Embryonic facial prominence (tissue), 1 donor: ENCODE results near the gene HNRNPH2.

Source experiments
- DNase-seq: peaks from one replicate; pipeline ENCODE4 v3.0.0-alpha.2; 2016; ENCODE audit errors: extremely low spot score

The HNRNPH2 gene

GRCh38 chrX:101395789-101396188, 12.2 kb upstream of the HNRNPH2 start:
- no peak for DNase-seq

- no peak for DNase-seq
Observed at GRCh38 chrX:101397779-101398178, 10.2 kb upstream of the HNRNPH2 start.

GRCh38 chrX:101398694-101399093, 9.3 kb upstream of the HNRNPH2 start:
- DNase-seq, result no peak

GRCh38 chrX:101399825-101400224, 8.2 kb upstream of the HNRNPH2 start:
- DNase-seq, result no peak

GRCh38 chrX:101407167-101407747, 765 bp upstream of the HNRNPH2 start:
- DNase-seq, result no peak

GRCh38 chrX:101408532-101408841, 465 bp downstream of the HNRNPH2 start:
- DNase-seq, result no peak

DNA sequence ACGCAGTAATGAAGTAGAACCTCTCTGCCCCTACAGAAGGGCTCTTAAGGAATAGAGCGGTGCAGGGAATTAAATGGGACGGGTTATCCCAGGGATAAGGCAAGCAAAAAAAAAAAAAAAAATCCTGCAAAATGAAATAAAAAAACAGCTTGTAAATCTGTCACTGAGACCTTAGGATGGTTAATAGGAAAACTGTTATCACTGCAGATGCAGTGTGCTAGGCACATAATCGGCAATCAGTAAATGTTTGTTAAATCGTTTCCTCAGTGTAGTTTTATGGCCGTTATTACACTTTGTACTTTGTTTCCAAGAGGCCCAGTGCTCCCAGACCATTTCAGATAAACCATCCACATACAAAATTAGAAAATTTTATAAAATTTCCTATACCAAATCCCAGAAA, 1.0 kb downstream of the HNRNPH2 start:
- no peak for DNase-seq

DNA sequence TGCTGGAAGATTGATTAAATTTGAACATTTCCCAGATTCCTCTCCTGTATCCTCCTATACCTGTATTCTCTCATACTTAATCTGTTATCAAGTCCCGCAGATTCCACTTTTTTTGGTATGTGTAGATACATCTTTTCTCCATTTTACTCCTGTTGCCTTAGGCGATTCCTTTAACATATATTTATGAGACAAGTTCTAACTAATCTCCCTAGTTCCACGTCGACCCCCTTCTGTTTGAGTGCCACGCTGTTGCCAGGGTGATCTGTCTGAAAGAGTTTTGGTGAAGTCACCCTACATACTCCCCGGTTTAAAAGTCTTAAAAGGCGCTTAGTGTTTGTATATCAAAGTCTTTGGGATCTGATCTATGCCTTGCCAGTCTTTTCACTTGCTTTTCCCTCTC, 2.4 kb downstream of the HNRNPH2 start:
- no peak for DNase-seq

GRCh38 chrX:101411984-101412383, 4.0 kb downstream of the HNRNPH2 start:
- DNase-seq, result no peak

GRCh38 chrX:101415180-101416145, 7.4 kb downstream of the HNRNPH2 start:
- peak; percentile 22 for DNase-seq

DNA sequence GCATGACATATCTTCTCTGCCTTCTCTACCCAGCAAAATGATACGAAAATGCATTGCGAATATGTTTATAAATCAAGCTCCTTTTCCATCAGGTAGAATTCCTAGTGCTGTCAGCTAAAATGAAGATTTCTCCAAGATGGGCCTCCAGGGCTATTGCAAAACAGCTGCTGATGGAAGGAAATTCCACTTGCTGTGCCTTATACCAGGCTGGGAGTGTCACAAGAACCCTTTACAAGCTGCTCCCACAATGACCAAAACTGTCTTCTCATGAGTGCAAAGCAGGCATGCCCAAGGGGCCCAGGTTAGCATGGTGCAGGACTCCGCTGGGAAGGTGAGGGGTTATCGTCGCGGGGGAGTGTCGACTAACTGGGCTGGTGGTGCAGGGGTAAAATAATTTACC, 8.7 kb downstream of the HNRNPH2 start:
- no peak for DNase-seq

- DNase-seq, result no peak
Observed at GRCh38 chrX:101417190-101417589, 9.2 kb downstream of the HNRNPH2 start.

DNA sequence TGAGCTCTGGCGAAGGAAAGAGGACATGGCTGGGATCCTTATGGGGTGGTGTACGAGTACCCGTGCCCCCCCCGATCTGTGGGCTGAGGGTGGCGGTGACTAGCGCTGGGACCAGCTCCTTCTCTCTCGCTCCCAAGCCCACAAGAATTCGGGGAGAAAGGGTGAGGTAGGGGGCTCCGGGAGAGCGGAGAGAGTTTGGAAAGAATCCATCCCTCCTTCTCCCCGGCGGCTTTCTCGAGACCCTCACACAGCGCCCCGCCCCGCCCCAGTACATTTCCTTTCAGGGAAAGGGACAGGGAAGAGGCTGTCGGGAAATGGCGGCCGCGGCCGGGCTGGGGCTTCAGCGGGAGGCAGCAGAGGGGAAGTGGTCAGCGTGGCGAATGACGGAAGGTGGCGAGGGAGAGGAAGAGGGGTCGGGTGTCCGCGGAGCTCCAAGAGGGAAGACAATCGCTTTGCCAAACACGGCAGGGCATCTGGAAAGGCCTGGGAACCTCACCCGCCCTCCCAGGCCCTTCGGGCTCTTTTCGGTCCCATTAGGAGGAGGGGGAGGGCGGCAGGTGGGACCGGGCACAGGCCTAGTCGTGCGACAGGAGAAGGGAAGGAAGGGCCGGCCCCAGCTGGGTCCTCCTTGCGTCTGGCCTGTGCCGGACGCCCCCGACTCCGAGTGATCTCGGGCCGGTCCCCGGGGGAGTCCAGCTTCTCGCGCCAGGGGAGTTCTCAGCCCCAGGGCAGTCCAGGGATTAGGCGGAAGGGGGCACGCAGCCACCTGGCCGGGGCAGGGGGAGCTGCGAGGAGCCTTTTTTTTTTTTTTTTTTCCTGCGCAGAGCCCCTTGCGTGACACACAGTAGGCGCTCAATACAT, 10.2 kb downstream of the HNRNPH2 start:
- DNase-seq, result no peak

DNA sequence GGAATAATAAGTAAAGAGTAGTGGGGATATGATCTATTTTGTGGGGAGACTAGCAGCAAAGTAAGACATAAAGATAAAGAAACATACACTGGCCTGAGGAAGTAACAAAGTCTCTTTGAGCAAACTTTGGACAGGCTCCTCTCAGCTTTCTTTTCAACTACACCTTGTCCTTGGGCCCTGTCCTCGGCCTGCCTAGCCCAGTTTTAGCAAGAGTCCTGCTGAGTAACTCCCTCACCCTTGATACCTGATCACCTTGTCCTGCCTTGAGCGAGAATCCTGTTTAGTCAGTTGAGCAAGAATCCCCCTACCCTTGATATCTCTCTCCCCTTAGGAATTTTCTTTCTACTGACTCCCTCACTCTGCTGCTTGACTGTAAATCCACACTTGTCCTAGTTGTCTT, 11.5 kb downstream of the HNRNPH2 start:
- DNase-seq, result no peak

DNA sequence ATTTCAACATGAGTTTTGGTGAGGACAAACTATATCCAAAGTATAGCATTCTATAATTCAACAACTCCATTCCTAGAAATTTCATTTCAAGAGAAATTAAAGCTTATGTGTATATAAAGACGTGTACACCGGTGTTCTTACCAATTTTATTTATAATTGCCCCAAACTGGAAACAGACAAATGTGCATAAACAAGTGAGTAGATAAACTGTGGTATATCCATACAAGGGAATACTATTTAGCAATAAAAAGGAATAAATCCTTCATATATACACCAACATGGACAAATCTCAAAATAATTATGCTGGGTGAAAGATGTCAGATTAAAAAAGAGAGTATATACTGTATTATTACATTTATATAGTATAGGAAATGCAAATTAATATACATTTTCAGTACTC, 19.9 kb downstream of the HNRNPH2 start:
- DNase-seq, result no peak

DNA sequence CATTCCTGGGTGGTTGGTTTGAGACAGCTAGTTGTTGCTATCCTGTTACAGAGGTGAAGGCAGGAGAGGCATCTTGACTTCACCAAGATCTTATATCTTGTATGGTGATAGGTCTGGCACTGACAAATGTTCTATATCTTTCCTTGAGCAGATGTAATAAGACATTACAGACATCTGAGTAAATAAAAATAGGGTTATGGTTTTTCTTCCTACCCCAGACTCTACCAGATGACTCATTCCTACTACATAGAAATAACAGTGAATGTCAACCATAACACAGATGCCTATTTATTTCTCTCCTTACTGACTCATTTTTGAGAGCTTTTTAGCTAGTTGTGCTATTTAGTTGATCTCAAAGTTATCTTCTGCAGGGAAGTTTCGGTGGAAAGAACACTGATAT, 21.9 kb downstream of the HNRNPH2 start:
- no peak for DNase-seq

GRCh38 chrX:101430457-101431078, 22.5 kb downstream of the HNRNPH2 start:
- DNase-seq, result no peak

GRCh38 chrX:101442085-101442484, 34.1 kb downstream of the HNRNPH2 start:
- DNase-seq, result no peak

DNA sequence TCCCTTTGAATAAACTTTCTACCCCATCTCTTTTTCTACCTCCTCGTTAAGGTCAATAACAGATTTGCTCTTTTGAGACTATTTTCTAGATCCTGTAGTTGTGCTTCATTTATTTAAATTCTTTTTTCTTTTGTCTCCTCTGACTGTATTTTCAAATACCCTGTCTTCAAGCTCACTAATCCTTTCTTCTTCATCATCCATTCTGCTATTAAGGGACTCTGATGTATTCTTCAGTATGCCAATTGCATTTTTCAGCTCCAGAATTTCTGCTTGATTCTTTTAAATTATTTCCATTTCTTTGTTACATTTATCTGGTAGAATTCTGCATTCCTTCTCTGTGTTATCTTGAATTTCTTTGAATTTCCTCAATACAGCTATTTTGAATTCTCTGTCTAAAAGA, 41.3 kb downstream of the HNRNPH2 start:
- no peak for DNase-seq

DNA sequence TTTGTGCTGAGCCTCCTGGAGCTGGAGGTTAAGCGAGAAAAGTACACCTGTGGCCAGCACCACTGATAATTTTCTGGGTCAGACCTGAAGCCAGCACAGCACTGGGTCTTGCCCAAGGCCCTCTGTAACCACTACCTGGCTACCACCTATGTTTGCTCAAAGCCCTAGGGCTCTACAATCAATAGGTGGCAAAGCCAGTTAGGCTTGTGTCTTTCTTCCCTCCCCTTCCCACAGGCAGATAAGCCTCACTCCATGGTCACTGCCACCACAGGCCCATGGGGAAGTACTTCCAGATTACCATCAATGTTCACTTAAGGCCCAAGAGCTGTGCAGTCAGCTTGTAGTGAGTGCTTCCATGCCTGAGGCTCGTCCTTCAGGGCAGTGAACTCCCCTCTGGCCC, 42.1 kb downstream of the HNRNPH2 start:
- DNase-seq, result no peak

DNA sequence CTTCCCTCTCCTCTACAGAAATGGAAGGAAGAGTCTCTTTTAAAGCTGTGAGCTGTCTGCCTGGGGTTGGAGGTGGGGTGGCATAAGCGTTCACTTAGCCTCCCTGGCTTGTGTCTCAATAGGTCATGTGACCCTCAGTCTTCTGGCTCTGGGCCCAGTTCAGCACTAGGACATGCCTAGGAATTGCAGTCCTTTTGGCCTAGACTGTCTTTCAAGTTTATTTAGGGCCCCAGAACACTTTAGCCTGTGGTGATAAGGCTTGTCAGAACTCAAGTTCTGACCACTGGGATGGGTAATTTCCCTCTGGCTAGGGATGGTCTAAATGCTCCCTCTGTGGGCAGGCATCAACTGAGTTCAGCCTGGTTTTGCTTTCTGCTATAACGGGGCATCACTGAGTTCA, 42.9 kb downstream of the HNRNPH2 start:
- no peak for DNase-seq

GRCh38 chrX:101452056-101452455, 44.0 kb downstream of the HNRNPH2 start:
- no peak for DNase-seq
